ENCODE results near the gene FAM187B.
"Not testable (repeated sequence)": the region's sequence is repeated elsewhere in the genome, so short reads cannot be mapped to it uniquely, and the experiment has no call there.

The FAM187B gene

DNA sequence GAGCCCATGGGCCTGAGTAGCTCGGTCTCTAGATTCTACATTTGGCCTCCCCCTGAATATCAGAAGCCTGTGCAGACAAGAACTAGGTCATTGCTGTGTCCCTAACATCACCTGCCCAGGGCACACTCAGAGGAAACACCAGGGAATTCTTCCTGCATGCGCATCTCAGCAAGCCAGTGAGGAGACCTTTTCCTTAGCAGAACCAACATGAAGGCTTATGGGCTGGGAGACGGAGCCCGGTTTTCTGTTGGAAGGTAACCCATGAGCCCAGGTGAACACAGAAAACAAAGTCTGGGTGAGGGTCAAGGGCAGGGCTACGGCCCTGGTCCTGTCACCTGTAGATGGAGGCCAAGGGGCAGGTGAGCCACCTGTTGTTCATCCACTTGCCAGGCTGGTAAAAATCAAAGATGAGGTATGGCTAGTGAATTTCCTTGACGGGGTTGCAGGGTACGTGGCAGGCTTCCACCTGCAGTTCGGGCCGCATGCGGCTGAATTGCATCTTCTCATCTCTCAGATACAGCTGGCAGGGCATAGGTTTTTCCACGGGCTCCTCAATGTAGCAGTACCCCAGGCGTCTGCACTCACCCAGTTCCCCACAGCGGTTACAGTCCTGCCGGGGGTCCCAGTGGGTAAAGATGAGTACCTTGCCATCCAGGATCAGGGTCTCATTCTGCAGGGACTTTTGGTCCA, 3.6 kb upstream of the FAM187B start:
- no peak for DNase-seq

GRCh38 chr19:35229601-35230000, 1.1 kb upstream of the FAM187B start:
- no peak for DNase-seq

- DNase-seq: no peak
Observed at GRCh38 chr19:35226748-35227147, 1.8 kb downstream of the FAM187B start.

- no peak for DNase-seq
Observed at GRCh38 chr19:35225951-35226350, 2.6 kb downstream of the FAM187B start.

GRCh38 chr19:35224681-35225571, 3.6 kb downstream of the FAM187B start:
- no peak for DNase-seq

- no peak for DNase-seq
Observed at GRCh38 chr19:35223862-35224505, 4.6 kb downstream of the FAM187B start.

GRCh38 chr19:35223084-35223790, 5.3 kb downstream of the FAM187B start:
- DNase-seq: no peak

GRCh38 chr19:35222373-35223015, 6.0 kb downstream of the FAM187B start:
- DNase-seq: no peak

DNA sequence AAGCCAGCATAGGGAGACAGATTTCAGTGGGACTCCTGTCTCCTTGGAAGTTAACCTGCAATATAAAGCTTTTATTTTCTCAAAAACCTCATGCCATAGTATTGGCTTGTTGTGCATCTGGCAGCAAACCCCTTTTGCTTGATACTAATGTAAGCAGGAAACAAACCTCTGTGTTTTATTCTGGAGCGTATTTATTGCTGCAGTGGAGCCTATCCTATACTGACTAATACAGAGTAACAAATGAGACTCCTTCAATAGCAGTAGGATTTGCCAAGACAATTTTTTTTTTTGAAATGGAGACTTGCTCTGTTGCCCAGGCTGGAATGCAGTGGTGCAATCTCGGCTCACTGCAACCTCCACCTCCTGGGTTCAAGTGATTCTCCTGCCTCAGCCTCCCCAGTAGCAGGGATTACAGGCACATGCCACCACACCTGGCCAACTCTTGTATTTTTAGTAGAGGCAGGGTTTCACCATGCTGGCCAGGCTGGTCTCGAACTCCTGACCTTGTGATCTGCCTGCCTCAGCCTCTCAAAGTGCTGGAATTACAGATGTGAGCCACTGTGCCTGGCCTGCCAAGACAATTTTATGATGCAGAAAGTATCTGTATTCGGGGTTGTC, 7.5 kb downstream of the FAM187B start:
- not testable (repeated sequence) for DNase-seq

- peak; percentile 11 for DNase-seq
Observed at GRCh38 chr19:35220315-35220921, 8.1 kb downstream of the FAM187B start.

- DNase-seq: no peak
Observed at GRCh38 chr19:35219008-35219407, 9.5 kb downstream of the FAM187B start.

- DNase-seq: no peak
Observed at GRCh38 chr19:35217649-35217990, 10.9 kb downstream of the FAM187B start.

DNA sequence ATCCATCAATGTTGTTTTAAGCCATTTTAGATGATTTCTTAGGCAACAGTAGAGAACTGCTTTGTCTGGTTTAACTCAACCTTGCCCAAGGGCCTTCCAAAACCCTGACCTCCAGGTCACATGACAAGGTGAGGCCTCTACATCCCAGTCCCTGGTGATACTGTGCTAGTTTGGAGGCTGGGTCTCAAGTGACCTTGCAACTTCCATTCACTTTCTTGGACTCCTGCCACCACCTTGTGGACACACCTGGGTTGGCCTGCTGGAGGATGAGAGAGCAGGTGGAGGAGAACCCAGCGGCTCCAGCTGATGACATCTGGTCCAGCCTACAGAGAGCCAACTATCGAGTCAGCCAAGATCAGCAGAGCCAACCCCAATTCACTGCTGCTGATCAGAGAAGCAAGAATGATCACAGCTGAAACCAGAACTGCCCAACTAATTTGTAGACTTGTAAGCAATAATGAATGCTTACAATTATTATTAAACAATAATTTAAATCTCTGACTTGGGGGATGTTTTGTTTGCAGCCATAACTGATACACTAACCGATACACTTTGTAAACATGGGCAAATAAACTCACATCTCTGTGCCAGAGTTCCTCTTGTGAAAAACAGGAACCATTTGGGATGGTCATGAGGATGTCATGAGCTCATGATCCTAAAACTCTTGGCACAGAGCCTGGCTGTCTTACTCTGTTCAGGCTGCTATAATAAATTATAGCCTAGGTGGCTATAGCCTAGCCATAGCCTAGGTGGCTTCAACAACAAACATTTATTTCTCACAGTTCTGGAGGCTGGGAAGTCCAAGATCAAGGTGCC, 11.5 kb downstream of the FAM187B start:
- DNase-seq: peak; percentile 11

DNA sequence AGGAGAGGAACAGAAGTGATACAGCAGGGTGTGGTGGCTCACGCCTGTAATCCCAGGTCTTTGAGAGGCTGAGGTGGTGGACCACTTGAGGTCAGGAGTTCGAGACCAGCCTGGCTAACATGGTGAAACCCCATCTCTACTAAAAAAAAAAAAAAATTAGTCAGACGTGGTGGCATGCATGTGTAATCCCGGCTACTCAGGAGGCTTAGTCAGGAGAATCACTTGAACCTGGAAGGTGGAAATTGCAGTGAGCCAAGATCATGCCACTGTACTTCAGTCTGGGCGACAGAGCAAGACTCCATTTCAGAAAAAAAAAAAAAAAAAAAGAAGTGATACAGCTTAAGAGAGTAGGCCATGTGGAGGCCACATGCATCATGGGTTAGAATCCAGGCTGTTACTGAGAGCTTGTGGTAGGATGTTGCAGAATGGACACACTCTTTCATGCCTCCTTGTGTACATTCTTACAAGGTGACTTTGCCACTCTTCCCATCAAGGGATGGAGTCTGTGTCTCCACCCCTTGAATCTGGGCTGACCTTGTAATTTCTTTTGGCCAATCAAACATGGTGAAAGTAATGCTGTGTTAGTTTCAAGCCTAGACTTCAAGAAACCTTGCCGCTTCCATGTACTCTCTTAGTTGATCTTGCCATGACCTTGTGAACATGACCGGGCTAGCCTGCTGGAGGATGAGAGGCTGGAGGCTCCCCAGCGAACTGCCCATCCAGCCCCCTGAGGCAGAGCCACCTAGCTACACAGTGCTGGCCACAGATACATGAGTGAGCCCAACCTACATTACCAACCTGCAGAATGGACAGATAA, 12.3 kb downstream of the FAM187B start:
- no peak for DNase-seq

GRCh38 chr19:35214766-35215422, 13.6 kb downstream of the FAM187B start:
- no peak for DNase-seq

DNA sequence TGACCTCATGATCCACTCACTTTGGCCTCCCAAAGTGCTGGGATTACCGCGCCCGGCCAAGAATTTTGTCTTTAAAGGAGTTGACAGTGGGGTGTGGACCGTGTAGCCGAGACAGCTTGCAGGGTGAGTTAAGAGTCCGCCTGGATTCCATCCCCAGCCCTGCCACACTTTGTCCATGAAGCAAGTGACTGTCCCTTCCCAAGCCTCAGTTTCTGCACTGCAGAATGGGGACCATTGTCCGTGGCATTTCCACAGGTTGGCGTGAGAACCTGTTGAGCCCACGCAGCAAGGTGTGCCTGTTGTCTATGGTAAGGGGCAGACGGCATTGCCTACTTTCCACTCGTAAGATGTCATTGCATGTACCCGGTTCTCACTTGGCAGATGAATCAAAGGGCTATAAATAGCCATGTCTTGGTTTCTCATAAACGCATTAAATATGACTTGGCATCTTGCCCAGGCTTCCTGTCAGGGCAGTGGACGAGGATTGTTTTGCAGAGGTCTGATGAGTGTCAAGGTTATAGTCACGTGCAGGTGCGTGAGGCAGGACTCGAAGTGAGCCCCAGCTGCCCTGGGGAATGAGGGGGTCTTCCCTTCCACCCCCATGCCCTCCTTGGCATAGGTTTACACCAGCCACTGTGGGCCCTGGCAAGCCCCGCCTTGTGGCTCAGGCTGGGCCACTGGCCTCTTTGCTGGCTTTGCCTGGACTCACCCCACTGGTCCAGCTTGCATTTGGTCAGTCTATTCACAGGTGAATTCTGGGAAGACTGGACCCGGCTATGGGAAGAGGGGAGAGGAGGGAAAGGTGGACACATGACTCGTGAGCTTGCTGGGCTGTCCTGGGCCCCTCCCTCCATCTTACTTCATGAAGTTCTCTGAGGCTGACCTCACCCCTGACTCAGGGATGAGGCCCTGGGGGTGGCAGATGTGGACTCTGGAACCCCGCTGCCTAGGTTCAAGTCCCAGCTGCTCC, 14.6 kb downstream of the FAM187B start:
- DNase-seq: peak; percentile 83

- DNase-seq: no peak
Observed at GRCh38 chr19:35212241-35212640, 16.3 kb downstream of the FAM187B start.

Measured in NCI-H2171 treated with DMSO at 0.1 percent for 48 hours (cell line).